Chondrocyte (in vitro differentiated cells): ENCODE results near the gene TSGA10IP. TPM values are rescaled to one million over a fixed set of nuclear protein-coding genes. Genes with fewer than 3 reads are reported as not detected.

ENCODE experiments used
- DNase-seq: peaks from one replicate; pipeline ENCODE4 v3.0.0; 2021; ENCODE audit warnings: mixed read lengths, low spot score
- H3K27ac Mint-ChIP-seq: one replicate; pipeline ENCODE4 v1.8.0; 2021; ENCODE audit warnings: mild to moderate bottlenecking, moderate library complexity, mixed read lengths; ENCODE audit not compliant: unreplicated experiment
- H3K27me3 Mint-ChIP-seq: 2 replicates; pipeline ENCODE4 v1.8.0; 2021; ENCODE audit warnings: low read depth, mixed read lengths
- H3K36me3 Mint-ChIP-seq: 2 replicates; pipeline ENCODE4 v1.8.0; 2021; ENCODE audit warnings: low read depth, mixed read lengths
- H3K4me1 Mint-ChIP-seq: 2 replicates; pipeline ENCODE4 v1.8.0; 2021; ENCODE audit warnings: low read depth, mild to moderate bottlenecking, mixed read lengths
- H3K4me3 Mint-ChIP-seq: one replicate; pipeline ENCODE4 v1.8.0; 2021; ENCODE audit warnings: mild to moderate bottlenecking, moderate library complexity, mixed read lengths; ENCODE audit not compliant: unreplicated experiment
- H3K9me3 Mint-ChIP-seq: 2 replicates; pipeline ENCODE4 v1.8.0; 2021; ENCODE audit warnings: low read depth, mixed read lengths
- CTCF ChIP-seq: fragments of 200-600 bp; sonication (generic); IDR thresholded peaks from 2 replicates; pipeline ENCODE4 v1.5.0; 2021; ENCODE audit warnings: antibody characterized with exemption, mild to moderate bottlenecking, moderate library complexity
- total RNA-seq: library from RNA; stranded (reverse); gene quantifications from 3 replicates; pipeline ENCODE4 v1.2.1, GENCODE V29; 2021

Gene TSGA10IP
- total RNA-seq, 1 donor from 2014 or later, result not detected

- H3K9me3 Mint-ChIP-seq, result no peaks in the 10 kb centered on the region
- peaks cover 30% of the 10 kb centered on the region for H3K4me1 Mint-ChIP-seq
- H3K27ac Mint-ChIP-seq, result no peak overlapping the region
- H3K36me3 Mint-ChIP-seq, result peaks cover 31% of the 10 kb centered on the region
- H3K4me3 Mint-ChIP-seq, result no peak overlapping the region
- no peak for DNase-seq
- TF ChIP-seq CTCF, result no peak
- H3K27me3 Mint-ChIP-seq, result no peaks in the 10 kb centered on the region
Measured at GRCh38 chr11:65964906-65965305, 19.6 kb downstream of the TSGA10IP start.

GRCh38 chr11:65965986-65966762 lies 20.9 kb downstream of the TSGA10IP start:
- DNase-seq, result no peak
- Mint-ChIP-seq H3K4me3 (no peak overlapping the region), H3K9me3 (no peaks in the 10 kb centered on the region), H3K4me1 (peaks cover 24% of the 10 kb centered on the region), H3K27me3 (no peaks in the 10 kb centered on the region), H3K27ac (no peak overlapping the region), H3K36me3 (peaks cover 37% of the 10 kb centered on the region)
- no peak for TF ChIP-seq CTCF

- Mint-ChIP-seq H3K4me1 (peaks cover 16% of the 10 kb centered on the region), H3K27ac (no peak overlapping the region), H3K36me3 (peaks cover 39% of the 10 kb centered on the region), H3K4me3 (no peak overlapping the region), H3K27me3 (no peaks in the 10 kb centered on the region), H3K9me3 (no peaks in the 10 kb centered on the region)
- DNase-seq, result no peak
- TF ChIP-seq CTCF, result no peak
Measured at GRCh38 chr11:65967329-65967934, 22.2 kb downstream of the TSGA10IP start.

- Mint-ChIP-seq H3K4me3 (no peak overlapping the region), H3K27ac (no peak overlapping the region), H3K27me3 (no peaks in the 10 kb centered on the region), H3K36me3 (peaks cover 39% of the 10 kb centered on the region), H3K4me1 (peaks cover 3% of the 10 kb centered on the region), H3K9me3 (no peaks in the 10 kb centered on the region)
- DNase-seq, result no peak
- no peak for TF ChIP-seq CTCF
Measured at GRCh38 chr11:65968600-65969482, 23.6 kb downstream of the TSGA10IP start.

GRCh38 chr11:65972116-65972515 lies 26.8 kb downstream of the TSGA10IP start:
- Mint-ChIP-seq H3K27ac (no peak overlapping the region), H3K36me3 (peaks cover 29% of the 10 kb centered on the region), H3K27me3 (no peaks in the 10 kb centered on the region), H3K4me1 (no peaks in the 10 kb centered on the region), H3K4me3 (no peak overlapping the region), H3K9me3 (no peaks in the 10 kb centered on the region)
- DNase-seq, result no peak
- no peak for TF ChIP-seq CTCF
